BLaER1 treated with 17β-estradiol and CSF1 and Interleukin-3, amounts not matched to agents 10 nM and 100 nM (cell line): ENCODE results near the gene BCORL1.

Experiments used
- H3K27ac ChIP-seq, 11 experiments: shearing (Covaris generic); formaldehyde crosslinking; 2 replicates each; pipeline ENCODE4 v1.8.1; 2022
- H3K27me3 ChIP-seq, 11 experiments: shearing (Covaris generic); formaldehyde crosslinking; 2 replicates each; pipeline ENCODE4 v1.8.1; 2022
- H3K36me3 ChIP-seq, 11 experiments: shearing (Covaris generic); formaldehyde crosslinking; 2 replicates each; pipeline ENCODE4 v1.8.1; 2022
- H3K4me1 ChIP-seq, 10 experiments: shearing (Covaris generic); formaldehyde crosslinking; 2 replicates each; pipeline ENCODE4 v1.8.1; 2022
- H3K4me2 ChIP-seq, 11 experiments: shearing (Covaris generic); formaldehyde crosslinking; 2 replicates each; pipeline ENCODE4 v1.8.1; 2022
- H3K4me3 ChIP-seq, 10 experiments: shearing (Covaris generic); formaldehyde crosslinking; 2 replicates each; pipeline ENCODE4 v1.8.1; 2022
- H3K9ac ChIP-seq, 11 experiments: shearing (Covaris generic); formaldehyde crosslinking; 2 replicates each; pipeline ENCODE4 v1.8.1; 2022
- H3K9me3 ChIP-seq, 11 experiments: shearing (Covaris generic); formaldehyde crosslinking; replicated peaks in 1 of 11; 2 replicates each; pipeline ENCODE4 v1.8.1; 2022
- H4K20me1 ChIP-seq, 11 experiments: shearing (Covaris generic); formaldehyde crosslinking; 2 replicates each; pipeline ENCODE4 v1.8.1; 2022
- Cebpa-rat ChIP-seq, 11 experiments: shearing (Covaris generic); IDR thresholded peaks; 2 replicates each; pipeline ENCODE4 v1.8.1; 2022

Gene BCORL1

GRCh38 chrX:130080791-130081367 is 98.4 kb downstream of the BCORL1 start:
- no peak for TF ChIP-seq Cebpa-rat (IDR thresholded peaks at IDR 0.05)
- Histone ChIP-seq H3K27me3 (peaks cover 74 to 98% (median 86%) of the 10 kb centered on the region in 11 experiments), H3K4me2 (peak overlapping the region; percentile 80 to 95 (median 89); a peak in 18 of 22 replicates), H3K27ac (peak overlapping the region in 4 of 11 experiments; percentile 70 to 83 (median 80); a peak in 7 of 22 replicates), H3K4me3 (no peak overlapping the region; a peak in 1 of 20 replicates), H3K9me3 (no peaks in the 10 kb centered on the region), H3K4me1 (peaks cover 49 to 63% (median 58%) of the 10 kb centered on the region in 10 experiments), H3K9ac (peak overlapping the region in 6 of 11 experiments; percentile 49 to 75 (median 72); a peak in 6 of 22 replicates), H3K36me3 (peaks cover 0 to 29% (median 0%) of the 10 kb centered on the region in 11 experiments; a peak in 8 of 22 replicates), H4K20me1 (peaks cover 36 to 87% (median 54%) of the 10 kb centered on the region in 11 experiments; a peak in 20 of 22 replicates)

GRCh38 chrX:130081421-130082045 is 99.1 kb downstream of the BCORL1 start:
- Histone ChIP-seq H3K4me1 (peaks cover 55 to 65% (median 63%) of the 10 kb centered on the region in 10 experiments), H3K9me3 (no peaks in the 10 kb centered on the region), H3K36me3 (peaks cover 0 to 31% (median 0%) of the 10 kb centered on the region in 11 experiments; a peak in 7 of 22 replicates), H3K27me3 (peaks cover 81 to 100% (median 90%) of the 10 kb centered on the region in 11 experiments), H3K4me3 (peak overlapping the region; percentile 23 to 62 (median 41); a peak in 17 of 20 replicates), H4K20me1 (peaks cover 36 to 87% (median 56%) of the 10 kb centered on the region in 11 experiments; a peak in 20 of 22 replicates), H3K4me2 (peak overlapping the region; percentile 80 to 95 (median 89)), H3K9ac (peak overlapping the region in 10 of 11 experiments; percentile 20 to 75 (median 70); a peak in 19 of 22 replicates), H3K27ac (peak overlapping the region in 10 of 11 experiments; percentile 20 to 84 (median 78); a peak in 19 of 22 replicates)
- TF ChIP-seq Cebpa-rat (IDR thresholded peaks at IDR 0.05), result no peak

GRCh38 chrX:130082244-130083106 is 100.0 kb downstream of the BCORL1 start:
- peak overlapping the region; percentile 23 to 62 (median 41); a peak in 18 of 20 replicates for H3K4me3 ChIP-seq
- H3K4me2 ChIP-seq, result peak overlapping the region; percentile 80 to 95 (median 89)
- H4K20me1 ChIP-seq, result peaks cover 36 to 92% (median 66%) of the 10 kb centered on the region in 11 experiments; a peak in 19 of 22 replicates
- H3K9ac ChIP-seq, result peak overlapping the region in 10 of 11 experiments; percentile 20 to 75 (median 70); a peak in 19 of 22 replicates
- TF ChIP-seq Cebpa-rat (IDR thresholded peaks at IDR 0.05), result no peak
- no peaks in the 10 kb centered on the region for H3K9me3 ChIP-seq
- peak overlapping the region in 10 of 11 experiments; percentile 20 to 84 (median 78); a peak in 19 of 22 replicates for H3K27ac ChIP-seq
- peaks cover 88 to 100% (median 93%) of the 10 kb centered on the region in 11 experiments for H3K27me3 ChIP-seq
- H3K36me3 ChIP-seq, result peaks cover 0 to 23% (median 0%) of the 10 kb centered on the region in 11 experiments; a peak in 7 of 22 replicates
- peaks cover 65 to 74% (median 72%) of the 10 kb centered on the region in 10 experiments for H3K4me1 ChIP-seq

GRCh38 chrX:130083107-130083490 is 100.7 kb downstream of the BCORL1 start:
- peaks cover 0 to 21% (median 0%) of the 10 kb centered on the region in 11 experiments; a peak in 7 of 22 replicates for H3K36me3 ChIP-seq
- H3K4me3 ChIP-seq, result peak overlapping the region in 2 of 10 experiments; percentile 54 to 65; a peak in 3 of 20 replicates
- peaks cover 36 to 94% (median 70%) of the 10 kb centered on the region in 11 experiments; a peak in 19 of 22 replicates for H4K20me1 ChIP-seq
- H3K4me1 ChIP-seq, result peaks cover 71 to 80% (median 78%) of the 10 kb centered on the region in 10 experiments
- H3K9ac ChIP-seq, result peak overlapping the region in 7 of 11 experiments; percentile 41 to 75 (median 70); a peak in 10 of 22 replicates
- peak overlapping the region in 8 of 11 experiments; percentile 72 to 84 (median 80); a peak in 14 of 22 replicates for H3K27ac ChIP-seq
- no peaks in the 10 kb centered on the region for H3K9me3 ChIP-seq
- TF ChIP-seq Cebpa-rat (IDR thresholded peaks at IDR 0.05), result no peak
- H3K4me2 ChIP-seq, result peak overlapping the region; percentile 80 to 95 (median 89)
- H3K27me3 ChIP-seq, result peaks cover 91 to 100% (median 95%) of the 10 kb centered on the region in 11 experiments

- peaks cover 0 to 18% (median 0%) of the 10 kb centered on the region in 11 experiments; a peak in 7 of 22 replicates for H3K36me3 ChIP-seq
- no peaks in the 10 kb centered on the region for H3K9me3 ChIP-seq
- peak overlapping the region; percentile 78 to 95 (median 88) for H3K4me2 ChIP-seq
- H3K9ac ChIP-seq, result peak overlapping the region in 10 of 11 experiments; percentile 43 to 76 (median 61); a peak in 16 of 22 replicates
- peak overlapping the region in 5 of 10 experiments; percentile 0 to 65 (median 51); a peak in 7 of 20 replicates for H3K4me3 ChIP-seq
- peaks cover 78 to 88% (median 85%) of the 10 kb centered on the region in 10 experiments for H3K4me1 ChIP-seq
- TF ChIP-seq Cebpa-rat (IDR thresholded peaks at IDR 0.05), result no peak
- H3K27me3 ChIP-seq, result peaks cover 96 to 100% (median 100%) of the 10 kb centered on the region in 11 experiments
- peak overlapping the region in 10 of 11 experiments; percentile 58 to 84 (median 75); a peak in 16 of 22 replicates for H3K27ac ChIP-seq
- peaks cover 36 to 97% (median 77%) of the 10 kb centered on the region in 11 experiments; a peak in 19 of 22 replicates for H4K20me1 ChIP-seq
These were observed 101.4 kb downstream of the BCORL1 start for GRCh38 chrX:130083656-130084382.

GRCh38 chrX:130084631-130085237 is 102.3 kb downstream of the BCORL1 start:
- H3K9ac ChIP-seq, result peak overlapping the region; percentile 29 to 76 (median 61); a peak in 20 of 22 replicates
- peak overlapping the region; percentile 78 to 95 (median 88) for H3K4me2 ChIP-seq

More at GRCh38 chrX:130084631-130085237, 102.3 kb downstream of the BCORL1 start:
- H4K20me1 ChIP-seq, result peaks cover 33 to 97% (median 78%) of the 10 kb centered on the region in 11 experiments; a peak in 19 of 22 replicates
- H3K27ac ChIP-seq, result peak overlapping the region in 10 of 11 experiments; percentile 58 to 84 (median 75); a peak in 20 of 22 replicates
- peak overlapping the region in 6 of 10 experiments; percentile 0 to 65 (median 48); a peak in 9 of 20 replicates for H3K4me3 ChIP-seq
- H3K36me3 ChIP-seq, result peaks cover 0 to 16% (median 0%) of the 10 kb centered on the region in 11 experiments; a peak in 5 of 22 replicates
- H3K9me3 ChIP-seq, result no peaks in the 10 kb centered on the region
- peaks cover 89 to 100% (median 100%) of the 10 kb centered on the region in 11 experiments for H3K27me3 ChIP-seq
- no peak for TF ChIP-seq Cebpa-rat (IDR thresholded peaks at IDR 0.05)
- peaks cover 86 to 97% (median 94%) of the 10 kb centered on the region in 10 experiments for H3K4me1 ChIP-seq
